ENCODE data around the gene TMC3. TPM values are rescaled to one million over a fixed set of nuclear protein-coding genes. Genes with fewer than 3 reads are reported as not detected.
"Not testable (repeated sequence)": the region's sequence is repeated elsewhere in the genome, so short reads cannot be mapped to it uniquely, and the experiment has no call there.

The TMC3 gene
- total and polyA plus RNA-seq, 9 donors, result 0.05 to 0.23 TPM; not detected in 7

DNA sequence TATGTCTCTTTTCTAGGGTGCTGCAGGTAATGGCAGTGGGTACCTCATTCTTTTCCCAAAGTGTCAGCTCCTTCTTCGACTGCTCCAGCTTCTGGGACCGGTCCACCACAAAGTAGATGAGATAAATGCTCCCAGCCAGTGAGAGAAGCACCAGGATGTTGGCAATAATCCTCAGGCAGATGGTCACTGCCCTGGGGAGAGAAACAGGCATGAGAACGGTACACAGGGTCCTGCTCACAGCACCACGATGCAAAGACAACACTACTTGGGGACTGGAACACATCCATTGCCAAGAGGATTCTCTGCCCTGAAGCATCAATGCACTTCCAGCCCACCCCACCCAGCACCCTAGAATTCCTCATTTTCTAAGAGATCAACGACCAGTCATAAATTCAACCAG, 22.4 kb downstream of the TMC3 start:
- Histone ChIP-seq H3K27ac (no peak overlapping the region), H3K36me3 (no peaks in the 10 kb centered on the region), H3K4me1 (ENCODE audit: insufficient read depth) (no peaks in the 10 kb centered on the region), H3K4me3 (no peak overlapping the region), H3K9me3 (no peaks in the 10 kb centered on the region), H3K27me3 (no peaks in the 10 kb centered on the region)
- WGBS, 3 donors, result 68 to 76% (median 71%) methylated on average over 5 of the region's 5 CpGs
- no peak for DNase-seq
- TF ChIP-seq, protein P1, sequence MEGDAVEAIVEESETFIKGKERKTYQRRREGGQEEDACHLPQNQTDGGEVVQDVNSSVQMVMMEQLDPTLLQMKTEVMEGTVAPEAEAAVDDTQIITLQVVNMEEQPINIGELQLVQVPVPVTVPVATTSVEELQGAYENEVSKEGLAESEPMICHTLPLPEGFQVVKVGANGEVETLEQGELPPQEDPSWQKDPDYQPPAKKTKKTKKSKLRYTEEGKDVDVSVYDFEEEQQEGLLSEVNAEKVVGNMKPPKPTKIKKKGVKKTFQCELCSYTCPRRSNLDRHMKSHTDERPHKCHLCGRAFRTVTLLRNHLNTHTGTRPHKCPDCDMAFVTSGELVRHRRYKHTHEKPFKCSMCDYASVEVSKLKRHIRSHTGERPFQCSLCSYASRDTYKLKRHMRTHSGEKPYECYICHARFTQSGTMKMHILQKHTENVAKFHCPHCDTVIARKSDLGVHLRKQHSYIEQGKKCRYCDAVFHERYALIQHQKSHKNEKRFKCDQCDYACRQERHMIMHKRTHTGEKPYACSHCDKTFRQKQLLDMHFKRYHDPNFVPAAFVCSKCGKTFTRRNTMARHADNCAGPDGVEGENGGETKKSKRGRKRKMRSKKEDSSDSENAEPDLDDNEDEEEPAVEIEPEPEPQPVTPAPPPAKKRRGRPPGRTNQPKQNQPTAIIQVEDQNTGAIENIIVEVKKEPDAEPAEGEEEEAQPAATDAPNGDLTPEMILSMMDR (IDR thresholded peaks at IDR 0.05), result no peak
- TF ChIP-seq POLR2A (IDR thresholded peaks at IDR 0.05) (no peak), EP300 (IDR thresholded peaks at IDR 0.05) (no peak)
- intact Hi-C loops (cut with DNase I), result no loop called here

DNA sequence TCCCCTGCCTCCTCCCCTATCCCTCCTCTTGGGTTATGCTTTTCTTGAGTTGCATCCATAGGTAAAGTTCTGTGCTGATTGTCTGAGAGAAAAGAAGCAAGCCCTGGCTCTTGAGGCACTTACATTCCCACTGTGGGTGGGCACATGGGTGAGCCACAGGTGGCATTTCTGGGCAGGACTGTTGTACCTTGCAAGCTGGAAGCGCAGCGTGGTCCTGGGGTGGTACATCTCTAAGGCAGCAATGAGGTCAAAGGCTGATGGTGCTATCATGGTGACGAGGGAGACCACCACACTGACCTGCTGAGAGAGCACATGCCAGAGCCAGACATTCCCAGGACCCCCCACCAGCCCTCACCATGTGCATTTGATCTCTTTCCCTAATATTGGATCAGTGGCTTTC, 24.7 kb downstream of the TMC3 start:
- DNase-seq, result no peak
- 96 to 100% (median 97%) methylated on average over 3 of the region's 3 CpGs for WGBS, 3 donors
- Histone ChIP-seq H3K27me3 (no peaks in the 10 kb centered on the region), H3K4me1 (ENCODE audit: insufficient read depth) (no peaks in the 10 kb centered on the region), H3K36me3 (no peaks in the 10 kb centered on the region), H3K9me3 (no peaks in the 10 kb centered on the region), H3K27ac (no peak overlapping the region), H3K4me3 (no peak overlapping the region)
- intact Hi-C loops (cut with DNase I), result no loop called here
- no peak for TF ChIP-seq POLR2A (IDR thresholded peaks at IDR 0.05)
- no peak for TF ChIP-seq EP300 (IDR thresholded peaks at IDR 0.05)
- TF ChIP-seq, protein P1 (IDR thresholded peaks at IDR 0.05), result no peak

DNA sequence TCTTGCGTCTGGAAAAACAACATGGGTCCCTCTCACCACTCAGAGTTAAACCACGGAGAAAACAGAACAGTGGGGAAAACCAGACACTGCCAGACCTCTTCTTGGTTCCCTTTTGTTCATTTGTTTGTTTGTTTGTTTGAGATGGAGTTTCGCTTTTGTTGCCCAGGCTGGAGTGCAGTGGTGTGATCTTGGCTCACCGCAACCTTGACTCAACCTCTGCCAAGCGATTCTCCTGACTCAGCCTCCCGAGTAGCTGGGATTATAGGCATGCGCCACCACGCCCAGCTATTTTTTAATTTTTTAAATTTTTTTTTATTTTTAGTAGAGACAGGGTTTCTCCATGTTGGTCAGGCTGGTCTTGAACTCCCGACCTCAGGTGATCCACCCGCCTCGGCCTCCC, 25.3 kb downstream of the TMC3 start:
- H3K27me3 ChIP-seq; H3K4me1 ChIP-seq (ENCODE audit: insufficient read depth); DNase-seq; H3K36me3 ChIP-seq; H3K27ac ChIP-seq; H3K4me3 ChIP-seq; intact Hi-C loops (cut with DNase I); H3K9me3 ChIP-seq: not testable (repeated sequence)
- 94 to 95% (median 95%) methylated on average over 11 of the region's 11 CpGs for WGBS, 3 donors

DNA sequence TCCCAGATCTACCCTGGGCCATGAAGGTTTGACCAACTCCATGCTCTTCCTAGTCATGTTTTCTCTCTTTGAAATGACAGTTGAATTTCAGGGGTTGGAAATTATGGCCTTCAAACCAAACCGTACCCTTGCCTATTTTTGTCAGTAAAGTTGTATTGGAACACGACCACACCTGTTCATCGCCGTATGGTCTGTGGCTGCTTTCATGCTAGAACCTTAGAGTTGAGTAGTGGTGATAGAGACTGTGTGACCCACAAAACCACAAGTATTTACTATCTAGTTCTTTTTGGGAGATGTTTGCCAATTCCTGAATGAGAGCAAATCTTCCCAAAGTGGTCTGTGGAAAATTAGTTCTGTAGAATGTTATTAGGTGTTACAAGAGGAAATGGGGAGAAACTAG, 26.1 kb downstream of the TMC3 start:
- Histone ChIP-seq H3K27me3 (no peaks in the 10 kb centered on the region), H3K36me3 (no peaks in the 10 kb centered on the region), H3K4me1 (ENCODE audit: insufficient read depth) (no peaks in the 10 kb centered on the region), H3K27ac (no peak overlapping the region), H3K9me3 (no peaks in the 10 kb centered on the region), H3K4me3 (no peak overlapping the region)
- no peak for DNase-seq
- TF ChIP-seq, protein P1 (IDR thresholded peaks at IDR 0.05), result no peak
- TF ChIP-seq POLR2A (IDR thresholded peaks at IDR 0.05) (no peak), EP300 (IDR thresholded peaks at IDR 0.05) (no peak)
- WGBS, 3 donors, result 77 to 91% (median 82%) methylated on average over 4 of the region's 4 CpGs
- intact Hi-C loops (cut with DNase I), result no loop called here

DNA sequence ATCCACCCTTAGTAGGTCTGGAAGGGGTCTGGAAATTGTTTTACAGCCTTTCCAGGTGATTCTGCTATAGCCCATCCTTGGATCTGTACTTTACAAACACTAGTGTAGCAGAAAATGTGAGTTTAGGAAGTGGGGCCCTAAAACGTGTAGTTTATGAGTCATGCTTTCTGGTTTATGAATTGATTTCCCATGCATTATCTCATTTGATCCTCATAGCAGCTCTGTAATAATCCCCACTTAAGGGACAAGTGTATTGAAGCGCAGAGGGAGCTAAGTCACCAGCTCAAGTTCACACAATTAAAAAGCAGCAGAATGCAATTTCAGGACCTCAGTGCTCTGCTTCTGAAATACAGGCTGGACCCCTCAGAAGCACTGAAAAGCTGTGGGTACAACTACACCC, 27.4 kb downstream of the TMC3 start:
- H3K4me1 ChIP-seq (ENCODE audit: insufficient read depth), result no peaks in the 10 kb centered on the region
- 70 to 73% (median 71%) methylated on average over 2 of the region's 2 CpGs for WGBS, 3 donors
- no peak for DNase-seq
- no peak overlapping the region for H3K27ac ChIP-seq
- H3K36me3 ChIP-seq, result no peaks in the 10 kb centered on the region
- TF ChIP-seq, protein P1 (IDR thresholded peaks at IDR 0.05), result no peak
- no peak for TF ChIP-seq EP300 (IDR thresholded peaks at IDR 0.05)
- TF ChIP-seq POLR2A (IDR thresholded peaks at IDR 0.05), result no peak
- no peaks in the 10 kb centered on the region for H3K27me3 ChIP-seq
- H3K4me3 ChIP-seq, result no peak overlapping the region
- no peaks in the 10 kb centered on the region for H3K9me3 ChIP-seq
- intact Hi-C loops (cut with DNase I), result no loop called here
